GM12872 (cell line): ENCODE measurements around the gene IL21R.

Source experiments
- CTCF ChIP-seq: IDR thresholded peaks from 3 replicates; pipeline ENCODE4 v1.5.1; 2011; ENCODE audit warnings: low read depth, mild to moderate bottlenecking, low read length, moderate library complexity; ENCODE audit not compliant: insufficient read depth

IL21R gene

GRCh38 chr16:27431773-27432532 lies 30.0 kb downstream of the IL21R start:
- TF ChIP-seq CTCF = no peak

GRCh38 chr16:27432558-27432957 lies 30.6 kb downstream of the IL21R start:
- no peak for TF ChIP-seq CTCF

GRCh38 chr16:27433636-27434035 lies 31.7 kb downstream of the IL21R start:
- no peak for TF ChIP-seq CTCF

GRCh38 chr16:27434141-27435051 lies 32.4 kb downstream of the IL21R start:
- TF ChIP-seq CTCF = no peak

GRCh38 chr16:27436065-27436464 lies 34.1 kb downstream of the IL21R start:
- TF ChIP-seq CTCF = no peak

GRCh38 chr16:27436921-27437650 lies 35.1 kb downstream of the IL21R start:
- TF ChIP-seq CTCF = no peak

GRCh38 chr16:27437946-27438345 lies 36.0 kb downstream of the IL21R start:
- no peak for TF ChIP-seq CTCF
